ENCODE results near the gene NKAIN1. TPM values are rescaled to one million over a fixed set of nuclear protein-coding genes. Genes with fewer than 3 reads are reported as not detected.
A peak's percentile ranks its signal among the peaks of the same experiment; 100 is the strongest.

The NKAIN1 gene
- polyA plus RNA-seq, 1 donor (not counting 4 experiments of a cell fraction or from before 2014, with no cell fraction given) = not detected

- dilution Hi-C loops (cut with MboI; ENCODE audit: extremely low pct_ligation_motif_present, low sequenced_read_pairs) = no loop called here
- Histone ChIP-seq H3K4me3 (ENCODE audit: control insufficient read depth in 2 of 3, extremely low read depth in 1 of 3, insufficient read depth in 2 of 3, low read depth in 1 of 3, low read length in 3 of 3) (no peak overlapping the region), H3K4me1 (ENCODE audit: control insufficient read depth, extremely low read depth, insufficient read depth, low read length) (peaks cover 2% of the 10 kb centered on the region), H3K9me1 (ENCODE audit: control insufficient read depth, extremely low read depth, insufficient read depth, low read length) (no peaks in the 10 kb centered on the region), H4K20me1 (ENCODE audit: control insufficient read depth, extremely low read depth, insufficient read depth, low read length) (no peaks in the 10 kb centered on the region), H3K27me3 (ENCODE audit: control insufficient read depth, extremely low read depth, insufficient read depth, low read length) (no peaks in the 10 kb centered on the region), H2AFZ (ENCODE audit: control insufficient read depth, low read length) (no peak overlapping the region), H3K4me2 (ENCODE audit: control insufficient read depth, extremely low read depth, insufficient read depth, low read depth, low read length) (no peak overlapping the region), H3K79me2 (ENCODE audit: control insufficient read depth, insufficient read depth, low read length) (no peaks in the 10 kb centered on the region), H3K9me3 (ENCODE audit: control insufficient read depth, low read depth, low read length) (no peaks in the 10 kb centered on the region), H3K36me3 (ENCODE audit: control insufficient read depth in 2 of 2, extremely low read depth in 1 of 2, insufficient read depth in 2 of 2, low read length in 2 of 2) (no peaks in the 10 kb centered on the region), H3K9ac (ENCODE audit: control insufficient read depth, extremely low read depth, insufficient read depth, low read length) (no peak overlapping the region), H3K27ac (ENCODE audit: control insufficient read depth, insufficient read depth, low read length) (no peak overlapping the region)
- FAIRE-seq = no peak
- DNase-seq (ENCODE audit: low read depth, low spot score) = no peak
- TF ChIP-seq EZH2 (IDR thresholded peaks at IDR 0.05; ENCODE audit: low read length) (no peak), CTCF (optimal IDR thresholded peaks at IDR 0.05 in 1 of 3, IDR thresholded peaks at IDR 0.05 in 1 of 3, conservative IDR thresholded peaks at IDR 0.05 in 1 of 3; ENCODE audit: extremely low read depth in 1 of 3, insufficient read depth in 2 of 3, low read length in 3 of 3) (no peak)
Observed at GRCh38 chr1:31159323-31159722, 80.4 kb downstream of the NKAIN1 start.

GRCh38 chr1:31155216-31155806 is 84.4 kb downstream of the NKAIN1 start:
- dilution Hi-C loops (cut with MboI; ENCODE audit: extremely low pct_ligation_motif_present, low sequenced_read_pairs) = no loop called here
- Histone ChIP-seq H3K4me2 (ENCODE audit: control insufficient read depth, extremely low read depth, insufficient read depth, low read depth, low read length) (peak overlapping the region; percentile 80), H3K79me2 (ENCODE audit: control insufficient read depth, insufficient read depth, low read length) (no peaks in the 10 kb centered on the region), H3K9me1 (ENCODE audit: control insufficient read depth, extremely low read depth, insufficient read depth, low read length) (no peaks in the 10 kb centered on the region), H3K9ac (ENCODE audit: control insufficient read depth, extremely low read depth, insufficient read depth, low read length) (peak overlapping the region; percentile 79), H3K36me3 (ENCODE audit: control insufficient read depth in 2 of 2, extremely low read depth in 1 of 2, insufficient read depth in 2 of 2, low read length in 2 of 2) (no peaks in the 10 kb centered on the region), H2AFZ (ENCODE audit: control insufficient read depth, low read length) (peak overlapping the region; percentile 69), H3K27me3 (ENCODE audit: control insufficient read depth, extremely low read depth, insufficient read depth, low read length) (no peaks in the 10 kb centered on the region), H3K9me3 (ENCODE audit: control insufficient read depth, low read depth, low read length) (no peaks in the 10 kb centered on the region), H3K27ac (ENCODE audit: control insufficient read depth, insufficient read depth, low read length) (peak overlapping the region; percentile 68), H3K4me1 (ENCODE audit: control insufficient read depth, extremely low read depth, insufficient read depth, low read length) (peaks cover 24% of the 10 kb centered on the region), H4K20me1 (ENCODE audit: control insufficient read depth, extremely low read depth, insufficient read depth, low read length) (no peaks in the 10 kb centered on the region), H3K4me3 (ENCODE audit: control insufficient read depth in 2 of 3, extremely low read depth in 1 of 3, insufficient read depth in 2 of 3, low read depth in 1 of 3, low read length in 3 of 3) (peak overlapping the region; percentile 50 to 77 (median 66))
- peak; percentile 20 for FAIRE-seq
- peak; percentile 40 for DNase-seq (ENCODE audit: low read depth, low spot score)
- TF ChIP-seq EZH2 (IDR thresholded peaks at IDR 0.05; ENCODE audit: low read length) = no peak
- peak in 2 of 3 experiments; percentile 11 to 43 for TF ChIP-seq CTCF (optimal IDR thresholded peaks at IDR 0.05 in 1 of 3, IDR thresholded peaks at IDR 0.05 in 1 of 3, conservative IDR thresholded peaks at IDR 0.05 in 1 of 3; ENCODE audit: extremely low read depth in 1 of 3, insufficient read depth in 2 of 3, low read length in 3 of 3)
